Right lobe of liver (tissue), 6 donors: Measurements from ENCODE around the gene CD226. TPM values are rescaled to one million over a fixed set of nuclear protein-coding genes. Genes with fewer than 3 reads are reported as not detected.

Source experiments
- ATAC-seq, 4 donors: fragments of 200-7000 bp; cut with Tn5 transposase; one replicate each; pipeline ENCODE4 v1.9.1; 2020; ENCODE audit warnings: mild to moderate bottlenecking in 4 of 4, moderate library complexity in 4 of 4
- DNase-seq, 3 donors: peaks; one replicate each; pipeline ENCODE4 v3.0.0-alpha.2; 2020
- H3K27ac ChIP-seq, 3 donors: fragments of 200-600 bp; one replicate each; pipeline ENCODE4 v1.8.0; 2022
- H3K27me3 ChIP-seq, 2 donors: fragments of 200-600 bp; one replicate each; pipeline ENCODE4 v1.8.0; 2022
- H3K36me3 ChIP-seq, 4 donors: fragments of 200-600 bp; sonication (generic) in 1 of 4; one replicate each; pipeline versions ENCODE4 v1.5.1 to v1.8.0; 2017 to 2022; ENCODE audit warnings: control low read depth in 1 of 4
- H3K4me1 ChIP-seq, 4 donors: fragments of 200-600 bp; sonication (generic) in 1 of 4; one replicate each; pipeline versions ENCODE4 v1.5.1 to v1.8.0; 2017 to 2022; ENCODE audit warnings: control low read depth in 1 of 4
- H3K4me3 ChIP-seq, 3 donors: fragments of 200-600 bp; one replicate each; pipeline ENCODE4 v1.8.0; 2022
- H3K9me3 ChIP-seq, 4 donors: fragments of 200-600 bp; sonication (generic) in 1 of 4; one replicate each; pipeline versions ENCODE4 v1.5.1 to v1.8.0; 2017 to 2022; ENCODE audit warnings: control low read depth in 1 of 4
- CTCF ChIP-seq, 4 donors: fragments of 200-600 bp in 3 of 4; fragments of 450-650 bp in 1 of 4; IDR thresholded peaks; one replicate each; pipeline versions ENCODE4 v1.5.1 to v1.8.0; 2016 to 2022; ENCODE audit warnings: antibody characterized with exemption in 4 of 4, mild to moderate bottlenecking in 2 of 4
- POLR2A ChIP-seq: fragments of 450-650 bp; IDR thresholded peaks from one replicate; pipeline ENCODE4 v1.6.1; 2017; ENCODE audit warnings: antibody characterized with exemption, mild to moderate bottlenecking
- WGBS: methylation state at CpG from one replicate; pipeline ENCODE4 v1.1.6; 2018; ENCODE audit warnings: low coverage, low lambda C conversion rate; ENCODE audit not compliant: insufficient coverage; ENCODE audit errors: missing lambda C conversion rate; 5-methylcytosine and 5-hydroxymethylcytosine counted together
- intact Hi-C, 2 donors: fragments of 100-400 bp; cut with DNase I; formaldehyde crosslinking; loops; one replicate each; pipeline versions ENCODE4 v1.11.2 to v1.14.1; 2022
- total RNA-seq, 6 experiments: library from RNA; depleted of rRNA in 2 of 6; stranded (reverse); fragments of >200 nt in 2 of 6; fragmentation: NEBNext Ultra II Directional in 3 of 6; extraction: Animal tissue kit (Norgen Biotek cat#: 25700) in 3 of 6; gene quantifications; one replicate each; pipeline versions ENCODE4 v1.1.0 to v1.2.4, GENCODE V29; 2016 to 2023
- donor health status: DM: no; HTN: yes; CAD: no.
- donor health status: DM: no; HTN: no; CAD: no.
- donor health status: DM: no; HTN: no; CAD: no.
- donor health status: DM: no; HTN: yes; CAD: no.
- donor health status: DM: no; HTN: yes; CAD: no.

The CD226 gene
- total RNA-seq, 6 experiments from 2014 or later = 0.68 to 3.8 (median 2.1) TPM

DNA sequence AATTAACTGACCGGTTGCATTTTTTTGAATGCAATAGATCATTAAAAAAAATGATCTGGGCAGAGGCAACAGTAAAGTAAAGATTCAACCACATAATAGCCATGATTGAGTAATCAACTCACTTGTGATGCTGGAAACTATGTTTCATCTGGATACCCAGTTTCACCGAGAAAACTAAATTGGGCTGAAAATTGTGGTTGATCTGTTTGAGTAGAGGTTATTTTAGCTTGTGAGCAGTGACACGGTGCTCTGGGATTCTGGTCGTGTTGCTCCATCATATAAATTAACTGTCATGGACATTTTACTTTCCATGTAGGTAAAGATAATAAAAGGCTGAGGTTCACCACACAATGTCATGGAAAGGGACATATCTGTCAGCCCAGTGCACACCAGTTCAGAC is 58.7 kb downstream of the CD226 start:
- no peak overlapping the region for H3K4me3 ChIP-seq
- intact Hi-C loops = no loop called here
- no peaks in the 10 kb centered on the region for H3K36me3 ChIP-seq
- peaks cover 0 to 5% (median 0%) of the 10 kb centered on the region in 4 donors for H3K4me1 ChIP-seq
- H3K27me3 ChIP-seq = no peaks in the 10 kb centered on the region
- no peak overlapping the region for H3K27ac ChIP-seq
- no peaks in the 10 kb centered on the region for H3K9me3 ChIP-seq
- WGBS = 75% methylated on average over 4 of the region's 4 CpGs
- ATAC-seq (no peak), DNase-seq (no peak)
- TF ChIP-seq CTCF (IDR thresholded peaks at IDR 0.05) (no peak), POLR2A (no peak)

DNA sequence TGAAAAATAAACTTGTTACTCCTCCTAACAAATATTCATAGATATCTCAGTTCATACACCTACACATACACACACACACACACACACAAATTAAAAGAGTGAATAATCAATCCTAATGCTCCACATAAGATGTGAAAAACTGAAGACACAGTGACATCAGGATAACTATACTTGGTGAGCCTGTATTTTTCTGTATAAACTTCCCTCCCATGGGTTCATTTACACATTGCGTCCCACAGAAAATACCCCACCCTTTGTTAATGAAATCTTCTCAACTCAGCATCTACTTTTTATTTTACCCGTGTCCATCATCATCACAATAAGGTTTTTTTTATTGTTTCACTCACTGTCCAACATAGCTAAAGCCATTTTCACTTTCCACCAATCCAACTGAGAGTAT is 60.4 kb downstream of the CD226 start:
- no peak for DNase-seq
- H3K36me3 ChIP-seq = no peaks in the 10 kb centered on the region
- no peak for ATAC-seq
- WGBS = 89% methylated on average over 2 of the region's 2 CpGs
- H3K9me3 ChIP-seq = no peaks in the 10 kb centered on the region
- peaks cover 0 to 5% (median 0%) of the 10 kb centered on the region in 4 donors for H3K4me1 ChIP-seq
- no peak overlapping the region for H3K27ac ChIP-seq
- no peak overlapping the region for H3K4me3 ChIP-seq
- intact Hi-C loops = no loop called here
- no peaks in the 10 kb centered on the region for H3K27me3 ChIP-seq
- TF ChIP-seq POLR2A = no peak
- no peak for TF ChIP-seq CTCF (IDR thresholded peaks at IDR 0.05)

DNA sequence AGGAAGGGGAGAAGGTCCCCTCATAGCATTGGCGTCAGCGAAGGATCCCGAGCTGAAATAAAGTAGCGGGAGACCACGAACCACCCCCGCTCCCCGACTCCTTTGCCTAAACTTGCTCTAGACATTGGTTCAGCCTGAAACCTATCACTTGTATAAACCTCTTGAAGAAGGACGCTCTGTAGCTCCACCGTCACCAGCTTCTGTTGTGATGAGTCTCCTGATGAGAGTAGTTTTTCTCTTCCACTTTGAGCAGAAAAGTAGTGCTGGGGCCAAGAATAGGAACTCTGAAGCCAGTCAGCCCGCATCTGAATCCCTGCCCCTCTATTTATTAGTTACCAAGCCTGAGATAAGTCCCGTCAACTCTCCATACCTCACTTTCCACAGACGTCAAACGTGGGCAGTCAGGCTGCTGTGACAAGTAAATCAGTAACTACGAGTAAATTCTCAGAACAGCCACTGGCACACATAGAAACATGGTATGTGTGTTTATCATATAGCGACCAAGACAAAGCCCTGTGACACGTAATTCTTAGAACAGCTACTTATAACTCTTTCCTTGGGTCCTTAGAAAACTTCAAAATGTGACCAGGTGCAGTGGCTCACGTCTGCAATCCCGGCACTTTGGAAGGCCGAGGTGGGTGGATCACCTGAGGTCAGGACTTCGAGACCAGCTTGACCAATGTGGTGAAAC is 61.7 kb downstream of the CD226 start:
- Histone ChIP-seq H3K9me3 (no peaks in the 10 kb centered on the region), H3K27me3 (no peaks in the 10 kb centered on the region), H3K4me3 (no peak overlapping the region), H3K4me1 (peaks cover 0 to 5% (median 0%) of the 10 kb centered on the region in 4 donors), H3K27ac (no peak overlapping the region), H3K36me3 (no peaks in the 10 kb centered on the region)
- intact Hi-C loops = no loop called here
- ATAC-seq (no peak), DNase-seq (no peak)
- 77% methylated on average over 15 of the region's 20 CpGs for WGBS
- TF ChIP-seq POLR2A (no peak), CTCF (IDR thresholded peaks at IDR 0.05) (no peak)

- no peaks in the 10 kb centered on the region for H3K27me3 ChIP-seq
- intact Hi-C loops = no loop called here
- WGBS = 50% methylated on average over 1 of the region's 4 CpGs
- no peaks in the 10 kb centered on the region for H3K36me3 ChIP-seq
- no peaks in the 10 kb centered on the region for H3K9me3 ChIP-seq
- DNase-seq (no peak), ATAC-seq (no peak)
- TF ChIP-seq POLR2A (no peak), CTCF (IDR thresholded peaks at IDR 0.05) (no peak)
- H3K27ac ChIP-seq = no peak overlapping the region
- H3K4me3 ChIP-seq = no peak overlapping the region
- peaks cover 0 to 5% (median 0%) of the 10 kb centered on the region in 4 donors for H3K4me1 ChIP-seq
These were observed 62.3 kb downstream of the CD226 start for GRCh38 chr18:69885355-69885754.
